Suprapubic skin (tissue), 4 donors: Measurements from ENCODE around the gene WAPL. TPM values are rescaled to one million over a fixed set of nuclear protein-coding genes. Genes with fewer than 3 reads are reported as not detected.
"Not testable (repeated sequence)": the region's sequence is repeated elsewhere in the genome, so short reads cannot be mapped to it uniquely, and the experiment has no call there.

Source experiments
- DNase-seq, 2 donors: peaks; one replicate each; pipeline ENCODE4 v3.0.0-alpha.2; 2019; ENCODE audit warnings: low spot score in 2 of 2
- H3K27ac ChIP-seq: fragments of 200-600 bp; sonication (generic); one replicate; pipeline ENCODE4 v1.5.1; 2019
- H3K27me3 ChIP-seq: fragments of 200-600 bp; sonication (generic); one replicate; pipeline ENCODE4 v1.5.1; 2019
- H3K36me3 ChIP-seq: fragments of 200-600 bp; sonication (generic); one replicate; pipeline ENCODE4 v1.5.1; 2019
- H3K4me1 ChIP-seq: fragments of 200-600 bp; sonication (generic); one replicate; pipeline ENCODE4 v1.5.1; 2019
- H3K4me3 ChIP-seq: fragments of 200-600 bp; sonication (generic); one replicate; pipeline ENCODE4 v1.5.1; 2019; ENCODE audit warnings: mild to moderate bottlenecking
- H3K9me3 ChIP-seq: fragments of 200-600 bp; sonication (generic); one replicate; pipeline ENCODE4 v1.5.1; 2019
- EP300 ChIP-seq: sonication (generic); formaldehyde crosslinking; IDR thresholded peaks from one replicate; pipeline ENCODE4 v1.6.1; 2017; ENCODE audit warnings: antibody characterized with exemption
- POLR2A ChIP-seq, 2 donors: fragments of 450-650 bp; IDR thresholded peaks; one replicate each; pipeline ENCODE4 v1.6.1; 2017; ENCODE audit warnings: antibody characterized with exemption in 2 of 2, mild to moderate bottlenecking in 2 of 2, moderate library complexity in 2 of 2
- POLR2AphosphoS5 ChIP-seq, 3 donors: sonication (generic); formaldehyde crosslinking; IDR thresholded peaks; one replicate each; pipeline ENCODE4 v1.6.1; 2017; ENCODE audit warnings: antibody characterized with exemption in 3 of 3
- WGBS: methylation state at CpG from one replicate; pipeline ENCODE4 v1.1.5; 2018; 5-methylcytosine and 5-hydroxymethylcytosine counted together
- total RNA-seq, 4 donors: library from RNA; depleted of rRNA; stranded (reverse); fragments of >200 nt; gene quantifications; one replicate each; pipeline ENCODE4 v1.1.0, GENCODE V29; 2016
- TF ChIP-seq, protein P1 (sequence below), 2 donors: fragments of 200-600 bp in 1 of 2; fragments of 450-650 bp in 1 of 2; sonication (generic) in 1 of 2; IDR thresholded peaks; one replicate each; pipeline ENCODE4 v1.5.1; 2016 to 2019; ENCODE audit warnings: antibody characterized with exemption in 2 of 2, mild to moderate bottlenecking in 1 of 2, moderate library complexity in 1 of 2

WAPL gene
- total RNA-seq, 4 donors from 2014 or later = 35.4 to 52.0 (median 43.6) TPM

DNA sequence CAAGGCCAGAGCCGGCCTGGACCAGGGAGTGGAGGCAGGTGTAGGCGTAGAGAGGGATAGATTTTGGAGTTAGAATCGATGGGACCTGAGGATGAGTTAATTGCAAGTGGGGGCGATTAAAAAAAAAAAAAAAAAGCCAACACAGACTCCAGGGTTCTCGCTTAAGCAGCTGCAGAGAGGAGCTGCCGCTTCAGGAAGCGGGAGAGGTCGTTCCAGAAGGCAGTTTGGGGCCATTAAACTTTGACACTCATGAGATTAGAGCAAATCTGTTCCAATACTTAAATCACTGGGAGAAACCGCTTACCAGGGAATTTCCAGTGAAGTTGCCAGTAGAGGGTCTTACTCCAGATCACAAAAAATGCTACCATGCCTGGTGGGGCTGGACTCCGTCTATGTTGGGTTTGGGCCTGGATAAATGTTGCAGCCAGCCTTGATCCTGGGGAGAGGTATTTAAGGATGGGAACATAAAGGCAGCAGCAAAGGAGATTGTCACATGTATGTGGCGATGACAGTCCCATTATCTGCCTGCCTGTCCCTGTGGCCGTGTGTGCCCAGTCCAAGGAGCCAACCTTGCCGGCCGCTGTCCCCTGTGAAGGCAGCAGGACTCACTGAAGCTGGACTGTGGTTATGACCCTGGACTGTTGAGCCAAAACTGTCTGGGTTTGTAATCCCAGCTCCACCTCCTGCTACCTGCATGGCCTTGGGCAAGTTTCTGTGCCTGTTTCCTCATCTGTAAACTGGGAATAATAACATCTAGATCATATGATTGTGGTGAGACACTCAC, 131.1 kb downstream of the WAPL start:
- H3K4me1 ChIP-seq = peaks cover 22% of the 10 kb centered on the region
- TF ChIP-seq EP300 = no peak
- TF ChIP-seq, protein P1, sequence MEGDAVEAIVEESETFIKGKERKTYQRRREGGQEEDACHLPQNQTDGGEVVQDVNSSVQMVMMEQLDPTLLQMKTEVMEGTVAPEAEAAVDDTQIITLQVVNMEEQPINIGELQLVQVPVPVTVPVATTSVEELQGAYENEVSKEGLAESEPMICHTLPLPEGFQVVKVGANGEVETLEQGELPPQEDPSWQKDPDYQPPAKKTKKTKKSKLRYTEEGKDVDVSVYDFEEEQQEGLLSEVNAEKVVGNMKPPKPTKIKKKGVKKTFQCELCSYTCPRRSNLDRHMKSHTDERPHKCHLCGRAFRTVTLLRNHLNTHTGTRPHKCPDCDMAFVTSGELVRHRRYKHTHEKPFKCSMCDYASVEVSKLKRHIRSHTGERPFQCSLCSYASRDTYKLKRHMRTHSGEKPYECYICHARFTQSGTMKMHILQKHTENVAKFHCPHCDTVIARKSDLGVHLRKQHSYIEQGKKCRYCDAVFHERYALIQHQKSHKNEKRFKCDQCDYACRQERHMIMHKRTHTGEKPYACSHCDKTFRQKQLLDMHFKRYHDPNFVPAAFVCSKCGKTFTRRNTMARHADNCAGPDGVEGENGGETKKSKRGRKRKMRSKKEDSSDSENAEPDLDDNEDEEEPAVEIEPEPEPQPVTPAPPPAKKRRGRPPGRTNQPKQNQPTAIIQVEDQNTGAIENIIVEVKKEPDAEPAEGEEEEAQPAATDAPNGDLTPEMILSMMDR (IDR thresholded peaks at IDR 0.05) = no peak
- TF ChIP-seq POLR2A (IDR thresholded peaks at IDR 0.05) = no peak
- no peak for TF ChIP-seq POLR2AphosphoS5 (IDR thresholded peaks at IDR 0.05)
- no peak overlapping the region for H3K4me3 ChIP-seq
- H3K36me3 ChIP-seq = no peaks in the 10 kb centered on the region
- no peak overlapping the region for H3K27ac ChIP-seq
- WGBS = 87% methylated on average over 14 of the region's 14 CpGs
- DNase-seq = no peak
- peaks cover 61% of the 10 kb centered on the region for H3K27me3 ChIP-seq
- no peaks in the 10 kb centered on the region for H3K9me3 ChIP-seq

DNA sequence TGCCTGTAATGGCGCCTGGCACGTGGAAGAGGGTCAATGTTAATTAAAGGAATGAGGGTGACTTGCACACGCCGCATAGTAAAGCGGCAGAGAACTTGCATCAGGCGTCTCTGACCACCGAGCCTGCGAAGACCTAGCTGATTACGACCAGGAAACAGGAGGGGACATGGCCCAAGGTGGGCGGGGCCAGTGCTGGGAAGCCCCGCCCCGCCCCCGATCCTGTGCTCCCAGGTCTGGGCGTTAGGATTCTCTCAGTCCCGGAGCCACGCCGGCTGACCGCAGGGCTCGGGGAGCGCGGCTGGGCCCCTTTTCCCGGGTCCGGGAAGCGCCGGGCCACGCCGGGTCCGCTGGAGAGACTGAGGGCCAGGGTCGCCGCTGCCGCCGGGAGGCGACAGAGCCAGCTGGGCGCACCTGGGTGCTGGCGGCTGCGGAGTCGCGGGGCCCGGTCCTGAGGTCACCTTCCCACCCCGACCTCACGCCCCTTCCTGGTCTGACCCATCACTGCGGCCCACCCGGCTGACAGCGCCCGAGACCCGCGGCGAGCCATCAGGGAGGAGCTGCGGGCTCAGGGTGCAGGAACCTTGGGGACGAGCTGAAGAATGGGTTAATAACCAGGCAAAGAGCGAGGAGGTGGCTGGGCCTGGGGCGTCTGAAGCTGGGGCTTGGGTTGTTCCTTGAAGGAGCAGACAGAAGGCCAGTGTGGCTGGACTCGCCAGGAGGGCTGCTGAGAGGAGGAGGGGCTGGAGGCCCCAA, 132.0 kb downstream of the WAPL start:
- no peaks in the 10 kb centered on the region for H3K9me3 ChIP-seq
- WGBS = 30% methylated on average over 10 of the region's 53 CpGs
- H3K4me1 ChIP-seq = peaks cover 22% of the 10 kb centered on the region
- H3K27ac ChIP-seq = no peak overlapping the region
- no peak for DNase-seq
- H3K36me3 ChIP-seq = no peaks in the 10 kb centered on the region
- H3K27me3 ChIP-seq = peaks cover 62% of the 10 kb centered on the region
- H3K4me3 ChIP-seq = peak overlapping the region; percentile 30
- TF ChIP-seq EP300 = no peak
- TF ChIP-seq, protein P1 (IDR thresholded peaks at IDR 0.05) = no peak
- TF ChIP-seq POLR2AphosphoS5 (IDR thresholded peaks at IDR 0.05) = no peak
- TF ChIP-seq POLR2A (IDR thresholded peaks at IDR 0.05) = no peak

DNA sequence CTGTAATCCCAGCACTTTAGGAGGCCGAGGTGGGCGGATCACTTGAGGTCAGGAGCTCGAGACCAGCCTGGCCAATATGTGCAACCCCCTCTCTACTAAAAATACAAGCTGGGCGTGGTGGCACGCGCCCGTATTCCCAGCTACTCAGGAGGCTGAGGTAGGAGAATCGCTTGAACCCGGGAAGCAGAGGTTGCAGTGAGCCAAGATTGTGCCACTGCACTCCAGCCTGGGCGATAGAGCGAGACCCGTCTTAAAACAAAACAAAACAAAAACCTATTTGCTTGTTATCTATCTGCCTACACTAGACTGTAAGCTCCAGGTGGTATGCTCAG, 132.5 kb downstream of the WAPL start:
- Histone ChIP-seq H3K27me3 (peaks cover 66% of the 10 kb centered on the region), H3K4me3 (peak overlapping the region; percentile 30), H3K4me1 (peaks cover 19% of the 10 kb centered on the region)
- 36% methylated on average over 12 of the region's 12 CpGs for WGBS
- not testable (repeated sequence) for DNase-seq, H3K9me3 ChIP-seq, H3K36me3 ChIP-seq, H3K27ac ChIP-seq

DNA sequence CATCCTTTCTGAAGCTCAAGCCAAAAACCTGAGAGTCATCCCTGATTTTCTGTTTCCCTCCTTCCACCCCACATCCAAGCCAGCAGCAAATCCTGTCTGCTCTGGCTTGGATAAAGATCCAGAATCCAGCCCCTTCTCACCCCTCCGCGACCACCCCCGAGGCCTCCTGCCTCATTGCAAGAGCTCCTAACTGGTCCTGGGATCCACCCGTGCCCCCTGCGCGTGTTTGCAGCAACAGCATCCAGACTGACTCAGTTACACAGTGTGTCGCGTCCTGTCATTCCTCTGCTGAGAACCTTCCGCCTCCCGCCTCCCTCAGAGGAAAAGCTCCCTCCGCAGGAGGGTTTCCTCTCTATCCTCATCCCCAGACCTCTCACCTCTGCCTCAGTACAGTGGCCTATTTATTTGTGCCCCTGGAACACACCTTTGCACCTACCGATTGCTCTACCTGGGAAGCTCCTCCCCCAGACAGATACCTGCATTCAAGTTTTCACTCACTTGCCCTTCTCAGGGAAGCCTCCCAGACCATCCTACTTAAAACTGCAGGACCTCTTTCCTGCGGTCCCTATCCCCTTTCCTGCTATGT, 133.4 kb downstream of the WAPL start:
- Histone ChIP-seq H3K27me3 (peaks cover 64% of the 10 kb centered on the region), H3K4me3 (no peak overlapping the region), H3K36me3 (no peaks in the 10 kb centered on the region), H3K4me1 (peaks cover 10% of the 10 kb centered on the region), H3K27ac (no peak overlapping the region), H3K9me3 (no peaks in the 10 kb centered on the region)
- 59% methylated on average over 13 of the region's 13 CpGs for WGBS
- TF ChIP-seq EP300 = no peak
- TF ChIP-seq POLR2A (IDR thresholded peaks at IDR 0.05) = no peak
- TF ChIP-seq, protein P1 (IDR thresholded peaks at IDR 0.05) = no peak
- no peak for TF ChIP-seq POLR2AphosphoS5 (IDR thresholded peaks at IDR 0.05)
- DNase-seq = no peak

DNA sequence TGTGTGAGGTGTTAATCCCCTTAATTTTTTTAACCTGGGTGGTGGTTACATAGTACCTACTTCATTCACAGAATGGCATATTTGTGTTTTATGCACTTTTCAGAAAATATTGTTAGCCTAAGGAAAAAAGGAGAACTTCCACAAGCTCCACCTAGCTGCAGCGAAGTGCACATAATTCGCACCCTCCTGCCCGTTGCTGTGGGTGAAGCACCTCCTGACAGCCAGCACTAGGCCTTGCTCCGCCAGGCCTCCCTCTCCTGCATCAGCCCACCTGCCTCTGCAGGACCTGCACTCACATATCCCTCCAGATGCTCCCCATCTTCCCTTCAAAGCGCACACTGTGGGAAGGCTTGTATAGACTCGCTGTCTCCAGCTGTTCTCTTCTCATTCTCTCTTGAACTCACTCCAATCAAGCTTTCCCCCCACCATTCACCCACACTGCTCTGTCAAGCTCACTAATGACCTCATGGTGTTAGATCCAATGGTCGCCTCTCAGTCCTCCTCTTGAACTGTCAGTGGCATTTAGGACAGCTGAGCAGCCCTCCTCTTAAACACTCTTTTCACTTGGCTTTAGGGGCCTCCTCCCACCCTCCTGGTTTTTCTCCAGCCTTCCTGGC, 134.3 kb downstream of the WAPL start:
- H3K9me3 ChIP-seq = no peaks in the 10 kb centered on the region
- TF ChIP-seq, protein P1 (IDR thresholded peaks at IDR 0.05) = no peak
- no peak for TF ChIP-seq EP300
- no peak for TF ChIP-seq POLR2AphosphoS5 (IDR thresholded peaks at IDR 0.05)
- TF ChIP-seq POLR2A (IDR thresholded peaks at IDR 0.05) = no peak
- no peak overlapping the region for H3K27ac ChIP-seq
- peaks cover 58% of the 10 kb centered on the region for H3K27me3 ChIP-seq
- H3K4me3 ChIP-seq = no peak overlapping the region
- DNase-seq = no peak
- H3K4me1 ChIP-seq = peaks cover 8% of the 10 kb centered on the region
- WGBS = 63% methylated on average over 7 of the region's 7 CpGs
- H3K36me3 ChIP-seq = no peaks in the 10 kb centered on the region
